Upper lobe of left lung (tissue), 4 donors: Measurements from ENCODE around the gene ROCK2.

ENCODE experiments used
- CTCF ChIP-seq, 6 experiments: fragments of 450-650 bp in 4 of 6; fragments of 200-600 bp in 2 of 6; sonication (generic) in 2 of 6; IDR thresholded peaks; one replicate each; pipeline ENCODE4 v1.5.1; 2016 to 2019; ENCODE audit warnings: antibody characterized with exemption in 6 of 6
- EP300 ChIP-seq, 4 donors: sonication (generic); formaldehyde crosslinking; IDR thresholded peaks; one replicate each; pipeline ENCODE4 v1.5.1; 2017; ENCODE audit warnings: antibody characterized with exemption in 4 of 4, control low read depth in 2 of 4
- POLR2A ChIP-seq, 4 donors: fragments of 450-650 bp; IDR thresholded peaks; one replicate each; pipeline ENCODE4 v1.5.1; 2016 to 2017; ENCODE audit warnings: antibody characterized with exemption in 4 of 4, mild to moderate bottlenecking in 2 of 4
- POLR2AphosphoS5 ChIP-seq, 2 donors: sonication (generic); formaldehyde crosslinking; IDR thresholded peaks; one replicate each; pipeline ENCODE4 v1.5.1; 2017; ENCODE audit warnings: antibody characterized with exemption in 2 of 2

DNA sequence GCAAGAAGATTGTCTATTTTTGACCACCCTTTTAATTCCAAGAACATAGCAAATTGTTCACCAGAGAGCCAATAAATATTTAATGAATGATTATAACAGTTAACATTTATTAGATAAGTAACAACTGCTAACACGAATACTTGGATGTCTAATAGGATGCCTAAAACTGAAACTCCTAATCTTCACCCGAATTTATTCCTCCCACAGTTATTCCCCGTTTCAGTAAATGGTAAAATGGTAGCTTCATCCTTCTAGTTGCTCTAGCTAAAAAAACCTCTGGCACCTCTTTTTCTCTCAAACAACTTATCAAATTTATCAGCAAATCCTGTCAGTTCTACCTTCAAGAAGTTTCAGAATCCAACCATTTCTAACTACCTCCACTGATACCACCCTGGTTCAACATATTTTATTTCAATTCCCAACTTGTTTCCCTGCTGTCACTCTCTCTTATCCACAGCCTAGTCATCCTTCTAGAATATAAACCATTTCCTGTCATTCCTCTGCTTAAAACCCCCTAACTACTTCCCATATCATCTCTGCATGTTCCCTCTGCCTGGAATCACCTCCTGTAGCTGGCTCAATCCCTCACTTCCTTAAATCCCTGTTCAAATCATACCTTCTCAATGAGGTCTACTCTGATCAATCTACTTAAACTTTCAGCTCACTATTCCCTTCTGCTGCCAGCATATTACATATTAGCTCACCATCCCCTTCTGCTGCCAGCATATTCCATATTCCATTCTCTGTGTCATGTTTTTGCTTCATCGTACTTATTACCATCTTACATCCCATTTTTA lies 93.8 kb downstream of the ROCK2 start:
- TF ChIP-seq EP300 (IDR thresholded peaks at IDR 0.05) (no peak), POLR2A (IDR thresholded peaks at IDR 0.05) (no peak), POLR2AphosphoS5 (IDR thresholded peaks at IDR 0.05) (no peak), CTCF (IDR thresholded peaks at IDR 0.05) (no peak)
